ENCODE data around the gene IL4. TPM values are rescaled to one million over a fixed set of nuclear protein-coding genes. Genes with fewer than 3 reads are reported as not detected.

The IL4 gene
- not detected in 2 replicates for total RNA-seq

DNA sequence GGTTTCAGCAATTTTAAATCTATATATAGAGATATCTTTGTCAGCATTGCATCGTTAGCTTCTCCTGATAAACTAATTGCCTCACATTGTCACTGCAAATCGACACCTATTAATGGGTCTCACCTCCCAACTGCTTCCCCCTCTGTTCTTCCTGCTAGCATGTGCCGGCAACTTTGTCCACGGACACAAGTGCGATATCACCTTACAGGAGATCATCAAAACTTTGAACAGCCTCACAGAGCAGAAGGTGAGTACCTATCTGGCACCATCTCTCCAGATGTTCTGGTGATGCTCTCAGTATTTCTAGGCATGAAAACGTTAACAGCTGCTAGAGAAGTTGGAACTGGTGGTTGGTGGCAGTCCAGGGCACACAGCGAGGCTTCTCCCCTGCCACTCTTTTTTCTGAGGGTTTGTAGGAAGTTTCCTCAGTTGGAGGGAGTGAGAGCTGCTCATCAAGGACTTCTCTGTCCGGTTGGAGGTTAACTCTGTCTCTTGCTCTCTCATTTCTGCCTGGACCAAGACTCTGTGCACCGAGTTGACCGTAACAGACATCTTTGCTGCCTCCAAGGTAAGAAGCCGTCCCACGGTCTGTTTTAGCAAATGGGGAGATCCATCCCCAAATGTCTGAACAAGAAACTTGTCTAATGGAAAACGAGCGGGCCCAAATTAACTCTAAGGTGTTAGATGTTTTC is at the start of gene IL4:
Gene IL4, plus strand, starts transcription at position 51 of the 692 bp plus-strand sequence. Its CDS starts 62 bp downstream, at position 113.

GRCh38 chr5:132657676-132658380 is 16.0 kb upstream of the IL4 start, which contains the start of gene IL13:
IL13 (plus strand) TSS chr5:132658173; CDS start chr5:132658187, 14 bp downstream.

Other genes starting within 250 kb of the IL4 start
- gene IRF1, start 183.2 kb upstream of the IL4 start, total RNA-seq: 3.5 and 14.7 TPM in 2 replicates
- gene IL5, start 130.5 kb upstream of the IL4 start, total RNA-seq: not detected in 2 replicates
- 18.5 and 19.6 TPM in 2 replicates for gene RAD50, start 117.0 kb upstream of the IL4 start, total RNA-seq
- gene IL13, start 15.8 kb upstream of the IL4 start, total RNA-seq: not detected in 2 replicates
- 5.1 and 8.6 TPM in 2 replicates for gene KIF3A, start 63.6 kb downstream of the IL4 start, total RNA-seq
- gene CCNI2, start 73.4 kb downstream of the IL4 start, total RNA-seq: 0.49 and 0.93 TPM in 2 replicates
- gene SEPTIN8, start 103.2 kb downstream of the IL4 start, total RNA-seq: 28.1 and 42.8 TPM in 2 replicates
- 0.14 and 0.28 TPM in 2 replicates for gene SOWAHA, start 139.3 kb downstream of the IL4 start, total RNA-seq
- gene SHROOM1, start 156.7 kb downstream of the IL4 start, total RNA-seq: 2.4 and 3.7 TPM in 2 replicates
- 0.14 TPM in 1 of 2 replicates, not detected in the other for gene GDF9, start 192.5 kb downstream of the IL4 start, total RNA-seq
- gene UQCRQ, start 192.7 kb downstream of the IL4 start, total RNA-seq: 288 and 334 TPM in 2 replicates
- 0.49 TPM in 1 of 2 replicates, not detected in the other for gene LEAP2, start 199.7 kb downstream of the IL4 start, total RNA-seq